Bladder microvascular endothelial cell (primary cell): Measurements from ENCODE around the gene SND1. TPM values are rescaled to one million over a fixed set of nuclear protein-coding genes. Genes with fewer than 3 reads are reported as not detected.

Source experiments
- total RNA-seq: library from RNA; depleted of rRNA; stranded (reverse); fragments of >200 nt; gene quantifications from 2 replicates; pipeline ENCODE4 v1.2.3, GENCODE V29; 2014

SND1 gene
- total RNA-seq = 129 and 160 TPM in 2 replicates

GRCh38 chr7:127651556-127652332, at the start of gene SND1:
TSS of gene SND1 (plus strand) at chr7:127652194. CDS start at chr7:127652374, 180 bp downstream.

DNA sequence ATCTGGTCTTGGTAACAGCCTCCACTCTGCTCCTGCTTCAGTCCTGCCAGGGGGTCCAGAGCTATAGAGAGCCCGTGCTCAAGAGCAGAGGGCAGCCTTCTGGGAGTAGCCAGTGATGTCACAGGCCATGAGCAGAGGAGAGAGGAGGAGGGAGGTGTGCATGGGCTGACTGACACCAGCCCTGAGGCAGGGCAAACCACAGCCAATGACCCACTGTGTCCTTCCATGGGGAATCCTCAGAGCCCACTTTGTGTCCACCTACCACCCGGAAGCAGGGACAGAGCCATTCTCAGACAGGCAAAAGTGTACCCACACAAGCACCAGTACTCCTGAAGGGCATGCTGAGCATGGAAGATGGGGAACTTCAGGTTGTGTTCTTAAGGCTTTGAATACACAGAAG, 34.0 kb upstream of the SND1 start, which contains the start of gene PAX4:
Gene PAX4, minus strand, starts transcription at position 101 of the 400 bp plus-strand sequence. CDS start 2,214 bp downstream, outside the sequence.

GRCh38 chr7:128030654-128031611, 378.9 kb downstream of the SND1 start, which contains the start of gene LRRC4:
TSS of gene LRRC4 (minus strand) at chr7:128031437. CDS start at chr7:128030640, 797 bp downstream.

Other genes starting within 250 kb of the SND1 start
- 15.1 and 24.8 TPM in 2 replicates for gene GCC1, start 66.6 kb upstream of the SND1 start, total RNA-seq
- 122 and 171 TPM in 2 replicates for gene ARF5, start 63.8 kb upstream of the SND1 start, total RNA-seq
- gene FSCN3, start 58.5 kb upstream of the SND1 start, total RNA-seq = 0.31 and 0.81 TPM in 2 replicates
- gene PAX4, start 34.1 kb upstream of the SND1 start, total RNA-seq = not detected in 2 replicates